Activated CD8-positive, alpha-beta memory T cell treated with anti-CD3 and anti-CD28 coated beads for 4 hours (primary cell): ENCODE data around the gene GRK6.
"Not testable (repeated sequence)": the region's sequence is repeated elsewhere in the genome, so short reads cannot be mapped to it uniquely, and the experiment has no call there.

Experiments used
- DNase-seq, 2 donors: peaks; one replicate each; pipeline ENCODE4 v3.0.0-alpha.2; 2020; ENCODE audit warnings: low read depth in 2 of 2

The GRK6 gene

GRCh38 chr5:177397875-177398390, 28.5 kb upstream of the GRK6 start:
- DNase-seq: no peak

DNA sequence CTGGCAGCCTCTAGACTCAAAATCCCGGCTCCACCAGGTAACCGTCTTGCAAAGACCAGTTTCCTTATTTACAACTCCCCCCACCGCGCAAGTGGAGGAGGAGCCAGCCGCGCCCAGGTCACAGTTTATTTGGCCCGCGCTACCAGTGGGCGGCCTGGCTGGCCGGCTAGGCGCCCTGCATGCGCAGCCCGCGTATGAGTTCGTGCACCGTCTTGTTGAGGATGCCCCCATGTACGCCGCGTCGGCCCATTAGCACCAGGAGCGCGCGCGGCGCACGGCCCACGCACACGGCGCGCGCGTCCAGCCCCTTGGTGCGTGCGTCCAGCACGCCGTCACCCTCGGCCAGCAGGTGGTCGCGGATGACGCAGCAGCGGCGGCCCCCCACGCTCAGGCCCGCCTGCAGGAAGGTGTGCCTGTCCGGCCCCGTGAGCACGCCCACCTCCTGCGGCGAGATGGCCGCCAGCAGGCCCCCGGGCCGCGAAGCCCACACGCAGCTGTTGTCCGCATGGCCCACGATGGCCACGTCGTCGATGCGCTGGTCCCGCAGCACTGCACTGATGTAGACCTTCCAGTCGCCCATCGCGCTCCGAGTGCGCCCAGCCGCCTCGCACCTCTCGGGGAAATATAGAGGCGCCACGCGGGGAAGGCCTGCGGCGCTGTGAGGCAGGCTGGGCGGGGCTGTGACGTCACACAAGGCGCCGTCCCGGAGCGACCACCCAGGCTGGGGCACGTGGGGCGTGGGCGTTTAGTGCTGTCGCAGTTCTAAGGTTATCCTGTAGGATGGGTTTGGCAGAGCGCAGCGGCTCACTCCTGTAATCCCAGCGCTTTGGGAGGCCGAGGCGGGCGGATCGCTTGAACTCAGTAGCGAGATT, 26.2 kb upstream of the GRK6 start, which contains the start of gene PFN3:
Gene PFN3, minus strand, starts transcription at position 665 of the 872 bp plus-strand sequence. Its CDS starts 85 bp downstream, at position 580.
- DNase-seq: no peak

- DNase-seq: peak; percentile 19 to 45
These were observed 24.0 kb upstream of the GRK6 start for GRCh38 chr5:177402271-177403043.

GRCh38 chr5:177403102-177403791, 23.2 kb upstream of the GRK6 start:
- peak in 1 of 2 donors; percentile 18 for DNase-seq

DNA sequence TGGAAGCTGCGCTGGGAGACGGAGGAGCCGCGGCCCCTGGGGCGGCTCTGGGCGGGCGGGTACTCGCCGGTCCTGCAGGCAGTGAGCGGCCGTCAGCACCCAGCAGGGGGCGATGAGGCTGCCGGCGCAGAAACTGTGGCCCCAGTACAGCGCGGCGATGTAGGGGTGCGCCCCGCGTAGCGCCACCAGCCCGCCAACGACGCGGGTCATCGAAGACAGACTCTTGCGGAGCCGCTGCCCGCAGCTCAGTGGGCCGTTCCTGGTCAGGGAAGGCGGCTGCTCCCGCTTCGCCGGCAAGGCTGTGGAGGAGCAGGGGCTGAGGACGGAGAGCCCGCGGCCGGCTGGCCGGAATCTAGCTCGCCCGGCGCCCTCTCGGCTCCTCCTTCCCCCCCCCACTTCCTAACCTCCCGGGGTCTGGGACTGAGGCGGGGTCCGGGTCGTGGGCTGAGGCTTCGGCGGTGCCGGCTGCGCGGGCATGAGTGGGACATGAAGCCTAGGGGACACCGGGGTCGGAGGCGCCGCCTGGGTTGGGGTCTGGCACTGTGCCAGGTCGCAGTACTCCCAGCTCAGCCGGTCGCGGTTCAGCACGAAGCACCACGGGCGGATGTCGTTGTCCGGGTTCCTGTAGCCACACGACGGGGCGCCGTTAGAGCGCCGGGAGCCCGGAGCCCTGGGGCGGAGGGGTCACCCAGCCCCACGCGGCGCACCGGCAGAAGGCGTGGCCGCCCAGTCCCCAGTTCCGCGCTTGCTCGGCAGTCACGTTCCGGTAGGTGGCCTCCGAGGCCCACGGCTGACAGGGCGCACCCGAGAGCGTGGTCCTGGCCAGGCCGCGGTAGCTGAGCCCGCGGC, 22.5 kb upstream of the GRK6 start:
- DNase-seq: peak; percentile 73 to 75

GRCh38 chr5:177404641-177405179, 21.8 kb upstream of the GRK6 start:
- no peak for DNase-seq

- no peak for DNase-seq
These were observed 21.2 kb upstream of the GRK6 start for GRCh38 chr5:177405312-177405711.

DNA sequence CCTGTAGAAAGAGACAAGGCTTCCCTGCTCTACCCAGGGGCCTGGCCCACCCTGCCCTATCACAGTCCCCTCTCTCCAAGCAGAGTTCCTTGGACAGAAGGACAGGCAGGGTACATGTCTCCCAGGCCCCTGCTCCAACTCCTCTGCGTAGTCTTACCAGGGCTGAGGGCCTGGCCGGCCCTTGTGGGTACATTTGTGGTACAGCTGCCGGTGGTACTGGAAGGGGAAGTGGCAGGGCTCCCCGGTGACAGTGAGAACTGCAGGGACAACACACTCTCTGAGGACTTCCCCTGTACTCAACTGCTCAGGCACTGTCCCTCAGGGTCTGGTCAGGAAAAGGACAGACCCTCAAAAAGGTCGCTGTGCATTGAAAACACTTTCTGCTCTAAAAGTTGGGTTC, 20.7 kb upstream of the GRK6 start:
- DNase-seq: no peak

DNA sequence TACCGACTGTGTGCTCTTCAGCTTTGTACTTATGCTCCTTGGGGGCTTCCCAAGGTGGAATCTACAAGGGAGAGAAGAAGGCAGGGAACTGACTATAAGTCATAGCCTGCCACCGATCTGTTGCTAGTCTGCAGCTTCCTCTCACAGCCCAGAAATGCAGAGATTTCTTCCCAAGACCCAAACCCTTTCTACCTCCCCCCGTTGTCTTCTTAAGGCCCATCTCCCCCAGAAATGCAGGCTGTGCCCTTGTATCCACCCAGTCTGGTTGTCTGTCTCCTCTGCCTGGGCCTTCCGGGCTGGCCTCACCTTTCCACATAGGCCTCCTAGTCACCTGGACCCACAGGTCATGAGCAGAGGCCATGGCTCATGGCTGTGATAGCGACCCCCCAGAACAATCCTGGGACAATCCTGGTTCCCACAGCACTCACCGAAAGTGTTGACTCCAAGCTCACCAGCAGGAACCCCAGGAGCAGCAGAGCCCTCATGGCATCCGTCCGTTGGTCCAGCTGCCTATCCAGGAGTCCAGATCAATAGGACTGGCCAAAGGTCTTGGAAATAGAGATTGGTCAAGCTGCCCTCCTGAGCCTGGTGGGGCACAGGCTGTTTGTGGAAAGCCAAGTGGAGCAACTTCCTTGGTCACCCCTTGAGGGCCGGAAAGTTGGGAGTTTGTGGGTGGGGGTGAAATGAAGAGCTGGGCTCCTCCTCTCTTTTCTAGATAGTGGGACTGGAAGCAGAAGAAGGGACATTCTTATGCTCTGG, 17.3 kb upstream of the GRK6 start, which contains the start of gene F12:
Gene F12, minus strand, starts transcription at position 522 of the 759 bp plus-strand sequence. Its CDS starts 37 bp downstream, at position 485.
- DNase-seq: no peak

DNA sequence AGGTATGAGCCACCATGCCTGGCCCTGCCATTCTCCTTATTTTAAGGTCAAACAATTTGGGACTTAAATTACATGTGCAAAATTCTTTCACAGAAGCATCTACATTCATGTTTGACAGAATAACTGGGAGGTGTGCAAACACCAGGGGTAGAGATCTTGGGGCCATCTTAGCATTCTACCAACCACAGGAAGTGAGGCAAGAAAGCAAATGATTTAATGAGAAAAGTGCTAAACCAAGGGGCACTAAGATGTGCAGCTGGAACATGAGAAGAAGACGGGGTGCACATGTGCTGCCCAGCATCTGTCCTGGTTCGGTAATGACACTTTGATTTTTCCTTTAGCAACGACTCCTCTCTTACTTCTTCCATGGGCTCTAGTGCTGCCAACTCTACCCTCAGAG, 15.9 kb upstream of the GRK6 start:
- no peak for DNase-seq

DNA sequence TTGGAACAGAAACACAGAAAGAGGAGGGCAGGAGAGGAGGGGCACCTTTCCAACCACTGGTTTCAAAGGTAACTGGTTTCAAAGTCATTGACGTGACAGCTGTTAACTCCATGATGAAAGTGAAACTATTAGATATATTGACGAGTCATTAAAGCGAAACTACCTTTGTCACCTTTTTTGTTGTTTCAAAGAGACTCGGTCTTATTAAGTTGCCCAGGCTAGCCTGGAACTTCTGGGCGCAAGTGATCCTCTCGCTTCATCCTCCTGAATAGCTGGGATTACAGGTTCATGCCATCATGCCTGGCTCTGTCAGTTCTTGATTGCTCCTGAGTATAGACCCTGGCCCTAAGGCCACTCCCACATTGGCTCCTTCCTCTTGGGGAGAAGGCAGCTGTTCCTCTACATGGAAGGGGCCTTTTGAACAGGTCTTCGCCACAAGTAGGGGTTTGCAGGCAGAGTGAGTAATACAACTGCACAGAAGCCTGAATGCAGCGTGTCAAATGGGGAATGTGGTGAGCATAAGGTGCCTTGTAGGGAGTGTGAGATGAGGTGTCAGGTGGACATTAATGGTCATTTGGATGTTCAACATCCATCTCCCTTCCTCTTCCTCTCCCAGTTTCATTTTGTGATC, 13.8 kb upstream of the GRK6 start:
- DNase-seq: no peak

GRCh38 chr5:177414481-177414880, 12.0 kb upstream of the GRK6 start:
- DNase-seq: no peak

DNA sequence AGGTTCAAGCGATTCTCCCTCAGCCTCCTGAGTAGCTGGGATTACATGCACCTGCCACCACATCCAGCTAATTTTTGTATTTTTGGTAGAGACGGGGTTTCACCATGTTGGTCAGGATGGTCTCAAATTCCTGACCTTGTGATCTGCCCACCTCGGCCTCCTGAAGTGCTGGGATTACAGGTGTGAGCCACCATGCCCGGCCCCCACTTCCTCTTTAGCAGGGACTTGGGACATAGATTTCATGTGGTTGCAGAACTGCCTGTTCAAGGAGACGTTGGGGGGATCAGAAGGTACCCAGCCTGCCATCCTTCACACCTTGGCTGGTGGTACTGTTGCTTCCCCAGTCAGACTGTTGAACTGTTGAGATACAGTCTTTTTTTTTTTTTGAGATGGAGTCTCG, 9.4 kb upstream of the GRK6 start:
- not testable (repeated sequence) for DNase-seq

GRCh38 chr5:177419046-177419445, 7.4 kb upstream of the GRK6 start:
- no peak for DNase-seq

- DNase-seq: not testable (repeated sequence)
These were observed 6.0 kb upstream of the GRK6 start for GRCh38 chr5:177420472-177420871.

DNA sequence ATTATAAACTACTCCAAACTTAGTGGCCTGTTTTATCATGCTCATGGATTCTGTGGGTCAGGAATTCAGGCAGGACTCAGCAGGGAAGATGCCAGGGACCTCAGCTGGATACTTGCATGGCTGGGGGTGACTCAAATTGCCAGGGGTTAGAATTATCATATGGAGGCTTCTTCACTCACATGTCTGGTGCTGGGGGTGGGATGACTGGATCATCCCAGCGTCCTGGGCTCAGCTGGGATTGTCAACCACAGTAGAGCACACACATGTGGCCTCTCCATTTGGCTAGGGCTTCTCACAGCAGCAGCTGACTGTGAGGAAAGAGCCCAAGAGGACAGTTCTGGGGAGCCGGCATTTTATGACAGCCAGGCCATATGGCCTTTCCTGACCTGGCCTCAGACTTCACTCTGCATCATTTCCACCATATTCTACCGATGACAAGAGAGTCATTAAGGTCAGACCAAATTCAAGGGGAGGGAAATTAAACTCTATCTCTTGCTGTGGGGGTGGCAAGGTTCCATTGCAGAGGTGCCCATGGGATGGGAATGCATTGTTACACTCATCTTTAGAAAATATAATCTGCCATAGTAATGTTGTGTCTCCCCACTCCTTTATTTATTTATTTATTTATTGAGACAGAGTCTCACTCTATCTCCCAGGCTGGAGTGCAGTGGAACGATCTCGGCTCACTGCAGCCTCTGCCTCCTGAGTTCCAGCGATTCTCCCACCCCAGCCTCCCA, 5.2 kb upstream of the GRK6 start:
- no peak for DNase-seq

- DNase-seq: no peak
These were observed 2.8 kb upstream of the GRK6 start for GRCh38 chr5:177423671-177424070.

- DNase-seq: no peak
These were observed 1.2 kb upstream of the GRK6 start for GRCh38 chr5:177425196-177425800.
